D341Med (cell line): Measurements from ENCODE around the gene BRSK2.

Experiments
- DNase-seq: peaks from one replicate; pipeline ENCODE4 v3.0.0; 2012; ENCODE audit warnings: low spot score

BRSK2 gene

GRCh38 chr11:1437500-1437899 is 47.8 kb downstream of the BRSK2 start:
- DNase-seq = no peak

GRCh38 chr11:1438261-1438966 is 48.7 kb downstream of the BRSK2 start:
- DNase-seq = no peak

- DNase-seq = no peak
Observed at GRCh38 chr11:1438967-1439330, 49.2 kb downstream of the BRSK2 start.

- no peak for DNase-seq
Observed at GRCh38 chr11:1439341-1439740, 49.6 kb downstream of the BRSK2 start.

GRCh38 chr11:1440066-1440465 is 50.3 kb downstream of the BRSK2 start:
- DNase-seq = no peak

GRCh38 chr11:1440496-1440895 is 50.8 kb downstream of the BRSK2 start:
- no peak for DNase-seq

- DNase-seq = no peak
Observed at GRCh38 chr11:1442163-1442562, 52.4 kb downstream of the BRSK2 start.

GRCh38 chr11:1442807-1443366 is 53.2 kb downstream of the BRSK2 start:
- no peak for DNase-seq

- DNase-seq = no peak
Observed at GRCh38 chr11:1443737-1444136, 54.0 kb downstream of the BRSK2 start.

GRCh38 chr11:1444321-1444720 is 54.6 kb downstream of the BRSK2 start:
- DNase-seq = no peak

- no peak for DNase-seq
Observed at GRCh38 chr11:1444823-1445422, 55.2 kb downstream of the BRSK2 start.

GRCh38 chr11:1445741-1446445 is 56.2 kb downstream of the BRSK2 start:
- DNase-seq = no peak

GRCh38 chr11:1446623-1447022 is 56.9 kb downstream of the BRSK2 start:
- DNase-seq = no peak

- DNase-seq = no peak
Observed at GRCh38 chr11:1447845-1448825, 58.4 kb downstream of the BRSK2 start.

- no peak for DNase-seq
Observed at GRCh38 chr11:1448882-1449281, 59.1 kb downstream of the BRSK2 start.

- no peak for DNase-seq
Observed at GRCh38 chr11:1449490-1450243, 59.9 kb downstream of the BRSK2 start.

GRCh38 chr11:1450344-1450875 is 60.7 kb downstream of the BRSK2 start:
- DNase-seq = no peak

- no peak for DNase-seq
Observed at GRCh38 chr11:1450949-1451710, 61.4 kb downstream of the BRSK2 start.

GRCh38 chr11:1451781-1452470 is 62.2 kb downstream of the BRSK2 start:
- no peak for DNase-seq
